ENCODE measurements around the gene LUZP1. TPM values are rescaled to one million over a fixed set of nuclear protein-coding genes. Genes with fewer than 3 reads are reported as not detected.

LUZP1 gene
- total RNA-seq, 1 donor from 2014 or later: 32.0 TPM

GRCh38 chr1:23066075-23066474 is 102.6 kb downstream of the LUZP1 start:
- Mint-ChIP-seq H3K27ac (ENCODE audit: unreplicated experiment) (no peak overlapping the region), H3K9me3 (ENCODE audit: unreplicated experiment) (no peaks in the 10 kb centered on the region), H3K36me3 (ENCODE audit: unreplicated experiment) (no peaks in the 10 kb centered on the region), H3K4me1 (ENCODE audit: low read depth, unreplicated experiment) (peaks cover 7% of the 10 kb centered on the region), H3K27me3 (ENCODE audit: unreplicated experiment) (peaks cover 2% of the 10 kb centered on the region), H3K4me3 (ENCODE audit: unreplicated experiment) (no peak overlapping the region)
- DNase-seq: no peak
- no peak for TF ChIP-seq CTCF (IDR thresholded peaks at IDR 0.05; ENCODE audit: partially characterized antibody, unreplicated experiment)

GRCh38 chr1:23065385-23065784 is 103.3 kb downstream of the LUZP1 start:
- H3K27ac Mint-ChIP-seq (ENCODE audit: unreplicated experiment): no peak overlapping the region
- H3K4me3 Mint-ChIP-seq (ENCODE audit: unreplicated experiment): no peak overlapping the region
- TF ChIP-seq CTCF (IDR thresholded peaks at IDR 0.05; ENCODE audit: partially characterized antibody, unreplicated experiment): no peak
- no peak for DNase-seq
- H3K36me3 Mint-ChIP-seq (ENCODE audit: unreplicated experiment): no peaks in the 10 kb centered on the region
- H3K4me1 Mint-ChIP-seq (ENCODE audit: low read depth, unreplicated experiment): peaks cover 7% of the 10 kb centered on the region
- peaks cover 2% of the 10 kb centered on the region for H3K27me3 Mint-ChIP-seq (ENCODE audit: unreplicated experiment)
- no peaks in the 10 kb centered on the region for H3K9me3 Mint-ChIP-seq (ENCODE audit: unreplicated experiment)

- no peak overlapping the region for H3K27ac Mint-ChIP-seq (ENCODE audit: unreplicated experiment)
- no peak for DNase-seq
- H3K9me3 Mint-ChIP-seq (ENCODE audit: unreplicated experiment): no peaks in the 10 kb centered on the region
- H3K27me3 Mint-ChIP-seq (ENCODE audit: unreplicated experiment): peaks cover 2% of the 10 kb centered on the region
- no peaks in the 10 kb centered on the region for H3K36me3 Mint-ChIP-seq (ENCODE audit: unreplicated experiment)
- no peak for TF ChIP-seq CTCF (IDR thresholded peaks at IDR 0.05; ENCODE audit: partially characterized antibody, unreplicated experiment)
- H3K4me3 Mint-ChIP-seq (ENCODE audit: unreplicated experiment): no peak overlapping the region
- H3K4me1 Mint-ChIP-seq (ENCODE audit: low read depth, unreplicated experiment): peaks cover 4% of the 10 kb centered on the region
Measured at GRCh38 chr1:23062271-23062670, 106.4 kb downstream of the LUZP1 start.

GRCh38 chr1:23057301-23057700 is 111.4 kb downstream of the LUZP1 start:
- H3K27ac Mint-ChIP-seq (ENCODE audit: unreplicated experiment): no peak overlapping the region
- no peaks in the 10 kb centered on the region for H3K27me3 Mint-ChIP-seq (ENCODE audit: unreplicated experiment)
- TF ChIP-seq CTCF (IDR thresholded peaks at IDR 0.05; ENCODE audit: partially characterized antibody, unreplicated experiment): no peak
- no peak for DNase-seq
- peaks cover 5% of the 10 kb centered on the region for H3K4me1 Mint-ChIP-seq (ENCODE audit: low read depth, unreplicated experiment)
- no peak overlapping the region for H3K4me3 Mint-ChIP-seq (ENCODE audit: unreplicated experiment)
- H3K36me3 Mint-ChIP-seq (ENCODE audit: unreplicated experiment): no peaks in the 10 kb centered on the region
- H3K9me3 Mint-ChIP-seq (ENCODE audit: unreplicated experiment): peaks cover 2% of the 10 kb centered on the region

- Mint-ChIP-seq H3K27me3 (ENCODE audit: unreplicated experiment) (no peaks in the 10 kb centered on the region), H3K4me3 (ENCODE audit: unreplicated experiment) (no peak overlapping the region), H3K27ac (ENCODE audit: unreplicated experiment) (no peak overlapping the region), H3K36me3 (ENCODE audit: unreplicated experiment) (no peaks in the 10 kb centered on the region), H3K9me3 (ENCODE audit: unreplicated experiment) (peaks cover 2% of the 10 kb centered on the region), H3K4me1 (ENCODE audit: low read depth, unreplicated experiment) (peaks cover 8% of the 10 kb centered on the region)
- TF ChIP-seq CTCF (IDR thresholded peaks at IDR 0.05; ENCODE audit: partially characterized antibody, unreplicated experiment): no peak
- no peak for DNase-seq
Measured at GRCh38 chr1:23051290-23051909, 117.3 kb downstream of the LUZP1 start.

Measured in glutamatergic neuron (in vitro differentiated cells).